IPS-20b (cell line): Measurements from ENCODE around the gene CLSTN1.

Source experiments
- H3K27ac ChIP-seq: one replicate; pipeline ENCODE4 v1.5.1; 2013; ENCODE audit warnings: low read length
- H3K27me3 ChIP-seq: 2 replicates; pipeline ENCODE4 v1.6.1; 2013; ENCODE audit warnings: mild to moderate bottlenecking, low read length, inconsistent platforms; ENCODE audit not compliant: insufficient read depth
- H3K36me3 ChIP-seq: 2 replicates; pipeline ENCODE4 v1.6.1; 2013; ENCODE audit warnings: low read depth, mild to moderate bottlenecking, inconsistent platforms, low read length, moderate library complexity; ENCODE audit not compliant: insufficient read depth
- H3K4me1 ChIP-seq: 2 replicates; pipeline ENCODE4 v1.6.1; 2013; ENCODE audit warnings: mild to moderate bottlenecking, control low read depth, inconsistent platforms, low read length, moderate library complexity; ENCODE audit not compliant: insufficient read depth
- H3K4me3 ChIP-seq: 2 replicates; pipeline ENCODE4 v1.5.1; 2013; ENCODE audit warnings: mild to moderate bottlenecking, low read length, inconsistent platforms
- H3K9ac ChIP-seq: 2 replicates; pipeline ENCODE4 v1.6.1; 2013; ENCODE audit warnings: low read depth, mild to moderate bottlenecking, inconsistent platforms, low read length, moderate library complexity
- H3K9me3 ChIP-seq: 2 replicates; pipeline ENCODE4 v1.6.1; 2013; ENCODE audit warnings: mild to moderate bottlenecking, low read depth, low read length, inconsistent platforms; ENCODE audit not compliant: insufficient read depth

CLSTN1 gene

GRCh38 chr1:9823693-9823942, 147 bp downstream of the CLSTN1 start:
- Histone ChIP-seq H3K9me3 (no peaks in the 10 kb centered on the region), H3K27ac (no peak overlapping the region), H3K9ac (peak overlapping the region; percentile 76; the same call in 1 of the 2 replicates)

GRCh38 chr1:9822897-9823692, 670 bp downstream of the CLSTN1 start:
- no peak overlapping the region for H3K27ac ChIP-seq
- H3K27me3 ChIP-seq = peaks cover 40% of the 10 kb centered on the region
- H3K9me3 ChIP-seq = no peaks in the 10 kb centered on the region
- H3K9ac ChIP-seq = peak overlapping the region; percentile 76
- H3K4me3 ChIP-seq = peak overlapping the region; percentile 75
- peaks cover 3% of the 10 kb centered on the region; the same call in 1 of the 2 replicates for H3K4me1 ChIP-seq
- no peaks in the 10 kb centered on the region for H3K36me3 ChIP-seq

More at GRCh38 chr1:9823693-9823942, 147 bp downstream of the CLSTN1 start:
- H3K4me3 ChIP-seq = peak overlapping the region; percentile 75; the same call in 1 of the 2 replicates
- H3K27me3 ChIP-seq = peaks cover 40% of the 10 kb centered on the region
- H3K4me1 ChIP-seq = peaks cover 3% of the 10 kb centered on the region; the same call in 1 of the 2 replicates
- H3K36me3 ChIP-seq = no peaks in the 10 kb centered on the region

- H3K27ac ChIP-seq = no peak overlapping the region
- H3K36me3 ChIP-seq = no peaks in the 10 kb centered on the region
- peaks cover 3% of the 10 kb centered on the region; the same call in 1 of the 2 replicates for H3K4me1 ChIP-seq
- no peaks in the 10 kb centered on the region for H3K9me3 ChIP-seq
- H3K27me3 ChIP-seq = peaks cover 40% of the 10 kb centered on the region
- peak overlapping the region; percentile 75 for H3K4me3 ChIP-seq
- peak overlapping the region; percentile 76 for H3K9ac ChIP-seq
Measured at GRCh38 chr1:9822490-9822889, 1.3 kb downstream of the CLSTN1 start.

- peak overlapping the region; percentile 76; the same call in 1 of the 2 replicates for H3K9ac ChIP-seq
Measured at GRCh38 chr1:9821710-9822109, 2.1 kb downstream of the CLSTN1 start.

GRCh38 chr1:9820521-9820920, 3.2 kb downstream of the CLSTN1 start:
- peaks cover 28% of the 10 kb centered on the region for H3K27me3 ChIP-seq
- H3K9ac ChIP-seq = no peak overlapping the region
- peaks cover 3% of the 10 kb centered on the region; the same call in 1 of the 2 replicates for H3K4me1 ChIP-seq
- no peak overlapping the region for H3K4me3 ChIP-seq
- H3K27ac ChIP-seq = no peak overlapping the region
- H3K36me3 ChIP-seq = no peaks in the 10 kb centered on the region
- no peaks in the 10 kb centered on the region for H3K9me3 ChIP-seq

More at GRCh38 chr1:9821710-9822109, 2.1 kb downstream of the CLSTN1 start:
- Histone ChIP-seq H3K36me3 (no peaks in the 10 kb centered on the region), H3K4me3 (peak overlapping the region; percentile 75; the same call in 1 of the 2 replicates), H3K27me3 (peaks cover 39% of the 10 kb centered on the region), H3K4me1 (peaks cover 3% of the 10 kb centered on the region; the same call in 1 of the 2 replicates), H3K27ac (no peak overlapping the region), H3K9me3 (no peaks in the 10 kb centered on the region)

- Histone ChIP-seq H3K27ac (no peak overlapping the region), H3K4me1 (peaks cover 3% of the 10 kb centered on the region; the same call in 1 of the 2 replicates), H3K9ac (no peak overlapping the region), H3K36me3 (no peaks in the 10 kb centered on the region), H3K4me3 (no peak overlapping the region), H3K27me3 (peaks cover 11% of the 10 kb centered on the region; the same call in 1 of the 2 replicates), H3K9me3 (no peaks in the 10 kb centered on the region)
Measured at GRCh38 chr1:9817734-9818133, 6.0 kb downstream of the CLSTN1 start.

GRCh38 chr1:9816199-9816598, 7.6 kb downstream of the CLSTN1 start:
- Histone ChIP-seq H3K36me3 (no peaks in the 10 kb centered on the region), H3K27me3 (no peaks in the 10 kb centered on the region), H3K4me3 (no peak overlapping the region), H3K27ac (no peak overlapping the region), H3K9ac (no peak overlapping the region), H3K4me1 (peaks cover 3% of the 10 kb centered on the region; the same call in 1 of the 2 replicates), H3K9me3 (no peaks in the 10 kb centered on the region)

GRCh38 chr1:9815150-9815549, 8.6 kb downstream of the CLSTN1 start:
- H3K36me3 ChIP-seq = no peaks in the 10 kb centered on the region
- no peak overlapping the region for H3K4me3 ChIP-seq
- no peak overlapping the region for H3K9ac ChIP-seq
- no peaks in the 10 kb centered on the region for H3K9me3 ChIP-seq
- no peak overlapping the region for H3K27ac ChIP-seq
- H3K27me3 ChIP-seq = no peaks in the 10 kb centered on the region
- no peaks in the 10 kb centered on the region; the same call in 1 of the 2 replicates for H3K4me1 ChIP-seq

- Histone ChIP-seq H3K27me3 (no peaks in the 10 kb centered on the region), H3K9ac (no peak overlapping the region), H3K4me1 (no peaks in the 10 kb centered on the region; the same call in 1 of the 2 replicates), H3K27ac (no peak overlapping the region), H3K36me3 (no peaks in the 10 kb centered on the region), H3K9me3 (no peaks in the 10 kb centered on the region), H3K4me3 (no peak overlapping the region)
Measured at GRCh38 chr1:9814619-9815018, 9.1 kb downstream of the CLSTN1 start.

- Histone ChIP-seq H3K4me3 (no peak overlapping the region), H3K27ac (no peak overlapping the region), H3K36me3 (peaks cover 3% of the 10 kb centered on the region; the same call in 1 of the 2 replicates), H3K9ac (no peak overlapping the region), H3K4me1 (no peaks in the 10 kb centered on the region), H3K27me3 (no peaks in the 10 kb centered on the region), H3K9me3 (no peaks in the 10 kb centered on the region)
Measured at GRCh38 chr1:9811239-9811966, 12.4 kb downstream of the CLSTN1 start.

GRCh38 chr1:9809100-9809510, 14.7 kb downstream of the CLSTN1 start:
- Histone ChIP-seq H3K9ac (no peak overlapping the region), H3K27ac (no peak overlapping the region), H3K9me3 (no peaks in the 10 kb centered on the region)

More at GRCh38 chr1:9809100-9809510, 14.7 kb downstream of the CLSTN1 start:
- Histone ChIP-seq H3K36me3 (peaks cover 3% of the 10 kb centered on the region; the same call in 1 of the 2 replicates), H3K27me3 (no peaks in the 10 kb centered on the region), H3K4me1 (peaks cover 7% of the 10 kb centered on the region; the same call in 1 of the 2 replicates), H3K4me3 (no peak overlapping the region)
